Measurements from ENCODE around the gene VPS13D. TPM values are rescaled to one million over a fixed set of nuclear protein-coding genes. Genes with fewer than 3 reads are reported as not detected.

VPS13D gene
- total and polyA plus RNA-seq, 2 donors (not counting 3 experiments of a cell fraction or from before 2014, with no cell fraction given), result 13.6 to 48.5 TPM

DNA sequence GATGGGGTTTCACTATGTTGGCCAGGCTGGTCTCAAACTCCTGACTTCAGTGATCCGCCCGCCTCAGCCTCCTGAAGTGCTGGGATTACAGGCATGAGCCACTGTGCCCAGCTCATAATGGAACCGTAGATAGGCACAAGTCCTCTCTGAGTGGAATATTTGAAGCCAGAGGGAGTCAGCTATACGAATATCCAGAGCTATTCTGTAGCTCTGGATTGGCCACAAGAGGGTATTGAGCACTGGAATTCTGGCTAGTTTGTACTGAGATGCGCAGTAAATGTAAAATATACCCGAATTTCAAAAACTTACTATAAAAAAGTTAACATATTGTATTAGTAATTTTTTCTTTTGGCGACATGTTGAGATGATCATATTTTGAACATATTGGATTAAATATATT is 851 bp upstream of the VPS13D start:
- H3K27ac ChIP-seq (ENCODE audit: insufficient read depth, low read depth, low read length), result no peak overlapping the region
- H3K9me3 ChIP-seq (replicated peaks; ENCODE audit: control insufficient read depth, insufficient read depth, low read length), result no peaks in the 10 kb centered on the region
- no peak overlapping the region for H3K4me2 ChIP-seq (ENCODE audit: insufficient read depth, low read length)
- H3K9me1 ChIP-seq (replicated peaks; ENCODE audit: control insufficient read depth, extremely low read depth, insufficient read depth, low read length), result no peaks in the 10 kb centered on the region
- CTCF ChIA-PET, result interaction anchor here (0.6 to 3.5 kb wide), 8 partner anchors 9 to 430 kb away, joined by 3 to 24 read pairs (median 4); no protein-coding TSS in a partner anchor
- H3K36me3 ChIP-seq (ENCODE audit: control insufficient read depth in 2 of 2, extremely low read depth in 1 of 2, insufficient read depth in 2 of 2, low read length in 2 of 2), result no peaks in the 10 kb centered on the region
- peaks cover 6% of the 10 kb centered on the region for H3K4me1 ChIP-seq (ENCODE audit: control insufficient read depth, extremely low read depth, insufficient read depth, low read length)
- DNase-seq (ENCODE audit: low read depth, low spot score) (no peak), FAIRE-seq (no peak)
- POLR2A ChIA-PET, result no interaction called here
- H3K79me2 ChIP-seq (ENCODE audit: control insufficient read depth, insufficient read depth, low read length), result peaks cover 16% of the 10 kb centered on the region
- no TSS peak for BruUV-seq (replicated peaks)
- no peak overlapping the region for H3K9ac ChIP-seq (replicated peaks; ENCODE audit: extremely low read depth, insufficient read depth, low read length)
- no peaks in the 10 kb centered on the region for H4K20me1 ChIP-seq (replicated peaks; ENCODE audit: control insufficient read depth, extremely low read depth, insufficient read depth, low read length)
- H2AFZ ChIP-seq (ENCODE audit: low read depth, low read length), result no peak overlapping the region
- H3K4me3 ChIP-seq (replicated peaks in 1 of 3; ENCODE audit: insufficient read depth in 1 of 3, low read depth in 1 of 3, low read length in 3 of 3), result no peak overlapping the region
- intact Hi-C loops (cut with micrococcal nuclease), result no loop called here
- H3K27me3 ChIP-seq (ENCODE audit: control insufficient read depth in 2 of 2, insufficient read depth in 2 of 2, low read length in 2 of 2), result no peaks in the 10 kb centered on the region
- TF ChIP-seq POLR2A (IDR thresholded peaks at IDR 0.05; ENCODE audit: low read depth, low read length) (no peak), EZH2 (IDR thresholded peaks at IDR 0.05; ENCODE audit: borderline replicate concordance, low read depth, low read length, severe bottlenecking) (no peak), FOS (IDR thresholded peaks at IDR 0.05; ENCODE audit: borderline replicate concordance, insufficient read depth, low read length) (no peak), MYC (IDR thresholded peaks at IDR 0.05; ENCODE audit: low read depth, low read length) (no peak), POLR2AphosphoS5 (IDR thresholded peaks at IDR 0.05; ENCODE audit: insufficient read depth, low read depth, low read length) (no peak), GATA2 (IDR thresholded peaks at IDR 0.05; ENCODE audit: insufficient read depth, insufficient read length, low read depth, low read length) (no peak), JUN (IDR thresholded peaks at IDR 0.05; ENCODE audit: borderline replicate concordance, insufficient read depth, insufficient read length, low read depth) (no peak)
- TF ChIP-seq, protein P1, sequence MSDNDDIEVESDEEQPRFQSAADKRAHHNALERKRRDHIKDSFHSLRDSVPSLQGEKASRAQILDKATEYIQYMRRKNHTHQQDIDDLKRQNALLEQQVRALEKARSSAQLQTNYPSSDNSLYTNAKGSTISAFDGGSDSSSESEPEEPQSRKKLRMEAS (IDR thresholded peaks at IDR 0.05; ENCODE audit: insufficient read depth, insufficient read length), result no peak
- dilution Hi-C loops (cut with MboI; ENCODE audit: extremely low pct_ligation_motif_present, low sequenced_read_pairs), result no loop called here

DNA sequence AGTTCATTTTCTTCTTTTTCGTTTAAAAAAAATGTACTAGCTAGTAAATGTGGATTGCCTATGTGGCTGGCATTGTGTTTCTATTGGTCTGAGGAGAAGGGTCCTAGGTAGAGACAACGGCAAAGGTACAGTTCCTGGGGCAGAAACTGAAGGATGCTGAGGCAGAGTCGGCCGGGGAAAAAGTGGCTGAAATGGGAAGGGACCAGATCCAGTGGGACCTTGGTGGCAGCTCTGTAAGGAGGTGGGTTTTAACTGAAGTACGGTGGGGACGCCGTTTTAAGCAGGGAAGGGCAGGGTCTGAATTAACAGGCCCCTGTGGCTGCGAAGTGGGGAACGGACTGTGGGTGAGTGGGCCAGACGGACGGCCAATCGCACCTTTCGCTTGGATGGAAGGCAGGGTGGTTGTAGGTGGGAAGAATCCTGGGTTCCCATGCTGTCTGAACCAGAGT is 420 bp upstream of the VPS13D start:
- H4K20me1 ChIP-seq (replicated peaks; ENCODE audit: control insufficient read depth, extremely low read depth, insufficient read depth, low read length), result no peaks in the 10 kb centered on the region
- no peak overlapping the region for H3K4me2 ChIP-seq (ENCODE audit: insufficient read depth, low read length)
- ChIA-PET POLR2A (no interaction called here), CTCF (interaction anchor here (1.0 to 3.5 kb wide), 4 partner anchors 15 to 429 kb away, joined by 3 to 24 read pairs (median 8); no protein-coding TSS in a partner anchor)
- no peaks in the 10 kb centered on the region for H3K9me1 ChIP-seq (replicated peaks; ENCODE audit: control insufficient read depth, extremely low read depth, insufficient read depth, low read length)
- DNase-seq (ENCODE audit: low read depth, low spot score) (no peak), FAIRE-seq (no peak)
- H3K27me3 ChIP-seq (ENCODE audit: control insufficient read depth in 2 of 2, insufficient read depth in 2 of 2, low read length in 2 of 2), result no peaks in the 10 kb centered on the region
- no peak overlapping the region for H3K9ac ChIP-seq (replicated peaks; ENCODE audit: extremely low read depth, insufficient read depth, low read length)
- H3K27ac ChIP-seq (ENCODE audit: insufficient read depth, low read depth, low read length), result no peak overlapping the region
- H2AFZ ChIP-seq (ENCODE audit: low read depth, low read length), result peak overlapping the region; percentile 87
- no peaks in the 10 kb centered on the region for H3K9me3 ChIP-seq (replicated peaks; ENCODE audit: control insufficient read depth, insufficient read depth, low read length)
- TF ChIP-seq, protein P1 (IDR thresholded peaks at IDR 0.05; ENCODE audit: insufficient read depth, insufficient read length), result no peak
- no peak for TF ChIP-seq POLR2A (IDR thresholded peaks at IDR 0.05; ENCODE audit: low read depth, low read length)
- no peak for TF ChIP-seq FOS (IDR thresholded peaks at IDR 0.05; ENCODE audit: borderline replicate concordance, insufficient read depth, low read length)
- no peak for TF ChIP-seq POLR2AphosphoS5 (IDR thresholded peaks at IDR 0.05; ENCODE audit: insufficient read depth, low read depth, low read length)
- no peak for TF ChIP-seq GATA2 (IDR thresholded peaks at IDR 0.05; ENCODE audit: insufficient read depth, insufficient read length, low read depth, low read length)
- TF ChIP-seq JUN (IDR thresholded peaks at IDR 0.05; ENCODE audit: borderline replicate concordance, insufficient read depth, insufficient read length, low read depth), result no peak
- H3K4me1 ChIP-seq (ENCODE audit: control insufficient read depth, extremely low read depth, insufficient read depth, low read length), result peaks cover 6% of the 10 kb centered on the region
- dilution Hi-C loops (cut with MboI; ENCODE audit: extremely low pct_ligation_motif_present, low sequenced_read_pairs) (no loop called here), intact Hi-C loops (cut with micrococcal nuclease) (no loop called here)
- H3K4me3 ChIP-seq (replicated peaks in 1 of 3; ENCODE audit: insufficient read depth in 1 of 3, low read depth in 1 of 3, low read length in 3 of 3), result no peak overlapping the region
- H3K36me3 ChIP-seq (ENCODE audit: control insufficient read depth in 2 of 2, extremely low read depth in 1 of 2, insufficient read depth in 2 of 2, low read length in 2 of 2), result no peaks in the 10 kb centered on the region
- no TSS peak for BruUV-seq (replicated peaks)
- peaks cover 16% of the 10 kb centered on the region for H3K79me2 ChIP-seq (ENCODE audit: control insufficient read depth, insufficient read depth, low read length)

All from endothelial cell of umbilical vein (primary cell).